SK-MEL-5 (cell line): ENCODE results near the gene SLC39A5. TPM values are rescaled to one million over a fixed set of nuclear protein-coding genes. Genes with fewer than 3 reads are reported as not detected.

Source experiments
- total RNA-seq: library from RNA; depleted of rRNA; stranded (reverse); fragments of >200 nt; shearing (Covaris generic); gene quantifications from 2 replicates; pipeline ENCODE4 v1.2.3, GENCODE V29; 2014; rRNA removed

Gene SLC39A5
- total RNA-seq, 1 experiment from 2014 or later: not detected

Other genes with a start within 250 kb of the SLC39A5 start
- gene SUOX, start 232.8 kb upstream of the SLC39A5 start, total RNA-seq: 11.2 and 16.1 TPM in 2 replicates
- gene IKZF4, start 209.0 kb upstream of the SLC39A5 start, total RNA-seq: 0.79 and 1.1 TPM in 2 replicates
- gene RPS26, start 188.1 kb upstream of the SLC39A5 start, total RNA-seq: 372 and 394 TPM in 2 replicates
- gene ERBB3, start 149.9 kb upstream of the SLC39A5 start, total RNA-seq: 114 and 125 TPM in 2 replicates
- gene PA2G4, start 125.5 kb upstream of the SLC39A5 start, total RNA-seq: 473 and 487 TPM in 2 replicates
- 5,360 and 5,858 TPM in 2 replicates for gene RPL41, start 113.4 kb upstream of the SLC39A5 start, total RNA-seq
- gene ZC3H10, start 111.8 kb upstream of the SLC39A5 start, total RNA-seq: 5.6 and 7.3 TPM in 2 replicates
- 90.9 and 100 TPM in 2 replicates for gene ESYT1, start 101.8 kb upstream of the SLC39A5 start, total RNA-seq
- gene MYL6B, start 77.5 kb upstream of the SLC39A5 start, total RNA-seq: 63.2 and 66.0 TPM in 2 replicates
- 483 and 574 TPM in 2 replicates for gene MYL6, start 71.7 kb upstream of the SLC39A5 start, total RNA-seq
- 20.9 and 39.0 TPM in 2 replicates for gene SMARCC2, start 40.6 kb upstream of the SLC39A5 start, total RNA-seq
- gene RNF41, start 8.1 kb upstream of the SLC39A5 start, total RNA-seq: 47.7 and 48.9 TPM in 2 replicates
- 37.8 and 47.5 TPM in 2 replicates for gene NABP2, start 5.7 kb upstream of the SLC39A5 start, total RNA-seq
- gene ANKRD52, start 28.3 kb downstream of the SLC39A5 start, total RNA-seq: 13.5 and 14.7 TPM in 2 replicates
- gene COQ10A, start 36.9 kb downstream of the SLC39A5 start, total RNA-seq: 16.4 and 18.4 TPM in 2 replicates
- gene CS, start 70.3 kb downstream of the SLC39A5 start, total RNA-seq: 110 and 119 TPM in 2 replicates
- gene CNPY2, start 85.9 kb downstream of the SLC39A5 start, total RNA-seq: 311 and 316 TPM in 2 replicates
- 32.5 and 50.6 TPM in 2 replicates for gene PAN2, start 103.9 kb downstream of the SLC39A5 start, total RNA-seq
- 0.34 TPM in 1 of 2 replicates, not detected in the other for gene IL23A, start 108.8 kb downstream of the SLC39A5 start, total RNA-seq
- gene STAT2, start 130.1 kb downstream of the SLC39A5 start, total RNA-seq: 131 and 139 TPM in 2 replicates
- not detected in 2 replicates for gene APOF, start 132.8 kb downstream of the SLC39A5 start, total RNA-seq
- 7.7 and 10.1 TPM in 2 replicates for gene TIMELESS, start 219.4 kb downstream of the SLC39A5 start, total RNA-seq
- gene MIP, start 224.6 kb downstream of the SLC39A5 start, total RNA-seq: not detected in 2 replicates
- 4.5 and 4.8 TPM in 2 replicates for gene SPRYD4, start 238.5 kb downstream of the SLC39A5 start, total RNA-seq